CD4-positive, alpha-beta T cell (primary cell): Measurements from ENCODE around the gene OR2Y1. TPM values are rescaled to one million over a fixed set of nuclear protein-coding genes. Genes with fewer than 3 reads are reported as not detected.

Experiments
- ATAC-seq: fragments of 200-7000 bp; cut with Tn5 transposase; one replicate; pipeline ENCODE4 v1.10.0; 2022; ENCODE audit warnings: mild to moderate bottlenecking; ENCODE audit not compliant: poor library complexity
- CTCF ChIA-PET: fragments of 350-600 bp; sonication (Branson Sonifier 250); formaldehyde crosslinking; loops from one replicate; lab custom pipeline; 2021; ENCODE audit warnings: antibody characterized with exemption, inconsistent platforms; lab: Charles Lee
- POLR2A ChIA-PET: fragments of 350-600 bp; sonication (Branson Sonifier 250); formaldehyde crosslinking; loops from one replicate; lab custom pipeline; 2021; ENCODE audit warnings: antibody characterized with exemption, inconsistent platforms; lab: Charles Lee
- DNase-seq, 14 experiments: peaks; one replicate each; pipeline ENCODE4 v3.0.0-alpha.2; 2013 to 2020; ENCODE audit warnings: mixed read lengths in 2 of 14
- H3K27ac ChIP-seq, 2 donors: one replicate each; pipeline versions ENCODE4 v1.5.1 to v1.7.0; 2013; ENCODE audit warnings: low read length in 2 of 2, low read depth in 1 of 2, mild to moderate bottlenecking in 1 of 2
- H3K27me3 ChIP-seq, 2 experiments: 1 replicate in 1 of 2; 2 replicates in 1 of 2; pipeline versions ENCODE4 v1.6.1 to v1.7.0; 2013; ENCODE audit warnings: low read length in 2 of 2, control low read depth in 1 of 2, mild to moderate bottlenecking in 1 of 2, moderate library complexity in 1 of 2; ENCODE audit not compliant: insufficient read depth in 2 of 2, control insufficient read depth in 1 of 2
- H3K36me3 ChIP-seq: one replicate; pipeline ENCODE4 v1.6.1; 2013; ENCODE audit warnings: low read length, control low read depth; ENCODE audit not compliant: insufficient read depth
- H3K4me1 ChIP-seq: one replicate; pipeline ENCODE4 v1.6.1; 2013; ENCODE audit warnings: low read length, control low read depth; ENCODE audit not compliant: insufficient read depth
- H3K4me3 ChIP-seq: one replicate; pipeline ENCODE4 v1.5.1; 2013; ENCODE audit warnings: mild to moderate bottlenecking, low read length, moderate library complexity
- H3K9me3 ChIP-seq, 2 experiments: 1 replicate in 1 of 2; 2 replicates in 1 of 2; pipeline versions ENCODE4 v1.6.1 to v1.7.0; 2013; ENCODE audit warnings: low read length in 2 of 2, mild to moderate bottlenecking in 2 of 2, control low read depth in 1 of 2, moderate library complexity in 1 of 2; ENCODE audit not compliant: control insufficient read depth in 1 of 2, insufficient read depth in 1 of 2
- H3K27ac Mint-ChIP-seq: one replicate; pipeline ENCODE4 v1.8.0; 2020; ENCODE audit warnings: mixed read lengths
- H3K27me3 Mint-ChIP-seq: one replicate; pipeline ENCODE4 v1.8.0; 2021; ENCODE audit warnings: mixed read lengths
- H3K36me3 Mint-ChIP-seq: one replicate; pipeline ENCODE4 v1.8.0; 2021; ENCODE audit warnings: low read depth, mixed read lengths
- H3K4me1 Mint-ChIP-seq: one replicate; pipeline ENCODE4 v1.8.0; 2021; ENCODE audit warnings: low read depth, mixed read lengths
- H3K4me3 Mint-ChIP-seq: one replicate; pipeline ENCODE4 v1.8.0; 2020; ENCODE audit warnings: mild to moderate bottlenecking, mixed read lengths
- H3K9me3 Mint-ChIP-seq: one replicate; pipeline ENCODE4 v1.8.0; 2020; ENCODE audit warnings: mixed read lengths
- intact Hi-C, 2 experiments: fragments of 100-400 bp; cut with DNase I in 1 of 2; cut with micrococcal nuclease in 1 of 2; formaldehyde crosslinking; loops; one replicate each; pipeline versions ENCODE4 v1.15.1 to v1.9.0; 2023 to 2025; cut with DNase I, micrococcal nuclease
- total RNA-seq, 174 experiments: library from RNA in 2 of 174; stranded (reverse) in 2 of 174; gene quantifications; one replicate each; pipeline ENCODE4 v1.2.3 and lab custom pipeline; 2021 to 2026
- TF ChIP-seq, protein P1 (sequence below): fragments of 200-600 bp; IDR thresholded peaks from one replicate; pipeline ENCODE4 v1.8.0; 2022; ENCODE audit warnings: antibody characterized with exemption, mild to moderate bottlenecking

OR2Y1 gene
- total RNA-seq, 2 experiments from 2014 or later: not detected

DNA sequence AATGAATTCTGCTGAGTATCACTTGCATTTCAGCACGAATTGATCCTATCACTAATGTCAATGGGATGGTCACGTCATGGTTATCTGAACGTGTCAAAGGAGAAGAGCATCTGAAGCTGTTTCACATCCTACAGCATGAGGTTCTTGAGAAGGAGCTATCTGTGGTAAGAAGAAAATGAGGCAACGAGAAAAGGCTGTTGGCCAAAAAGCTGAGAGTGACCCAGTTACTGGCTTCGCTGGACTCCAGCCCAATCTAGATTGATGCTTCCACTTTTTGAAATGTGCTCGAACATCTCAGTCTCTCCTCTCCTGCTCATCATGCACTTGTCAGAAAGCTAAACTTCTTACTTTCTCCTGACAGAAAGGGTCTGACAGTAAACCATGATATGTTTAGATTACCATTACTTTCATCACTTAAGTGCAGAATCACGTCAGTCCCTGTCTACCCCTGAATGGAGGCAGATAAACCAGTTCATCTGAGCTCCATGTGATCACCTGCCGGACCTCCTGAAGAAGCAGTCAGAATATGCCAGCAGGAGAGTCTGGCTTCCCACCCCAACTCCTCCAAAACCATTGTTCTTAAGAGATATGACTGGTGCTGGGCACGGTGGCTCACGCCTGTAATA, 40.2 kb upstream of the OR2Y1 start:
- ChIA-PET CTCF (no interaction called here), POLR2A (no interaction called here)
- Histone ChIP-seq H3K36me3 (no peaks in the 10 kb centered on the region), H3K4me1 (peaks cover 3% of the 10 kb centered on the region), H3K9me3 (no peaks in the 10 kb centered on the region), H3K4me3 (no peak overlapping the region), H3K27ac (no peak overlapping the region), H3K27me3 (no peaks in the 10 kb centered on the region)
- TF ChIP-seq, protein P1, sequence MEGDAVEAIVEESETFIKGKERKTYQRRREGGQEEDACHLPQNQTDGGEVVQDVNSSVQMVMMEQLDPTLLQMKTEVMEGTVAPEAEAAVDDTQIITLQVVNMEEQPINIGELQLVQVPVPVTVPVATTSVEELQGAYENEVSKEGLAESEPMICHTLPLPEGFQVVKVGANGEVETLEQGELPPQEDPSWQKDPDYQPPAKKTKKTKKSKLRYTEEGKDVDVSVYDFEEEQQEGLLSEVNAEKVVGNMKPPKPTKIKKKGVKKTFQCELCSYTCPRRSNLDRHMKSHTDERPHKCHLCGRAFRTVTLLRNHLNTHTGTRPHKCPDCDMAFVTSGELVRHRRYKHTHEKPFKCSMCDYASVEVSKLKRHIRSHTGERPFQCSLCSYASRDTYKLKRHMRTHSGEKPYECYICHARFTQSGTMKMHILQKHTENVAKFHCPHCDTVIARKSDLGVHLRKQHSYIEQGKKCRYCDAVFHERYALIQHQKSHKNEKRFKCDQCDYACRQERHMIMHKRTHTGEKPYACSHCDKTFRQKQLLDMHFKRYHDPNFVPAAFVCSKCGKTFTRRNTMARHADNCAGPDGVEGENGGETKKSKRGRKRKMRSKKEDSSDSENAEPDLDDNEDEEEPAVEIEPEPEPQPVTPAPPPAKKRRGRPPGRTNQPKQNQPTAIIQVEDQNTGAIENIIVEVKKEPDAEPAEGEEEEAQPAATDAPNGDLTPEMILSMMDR: no peak
- H3K27ac Mint-ChIP-seq: no peak overlapping the region
- DNase-seq (no peak), ATAC-seq (no peak)
- no peaks in the 10 kb centered on the region for H3K27me3 Mint-ChIP-seq
- no peaks in the 10 kb centered on the region for H3K36me3 Mint-ChIP-seq
- intact Hi-C loops: loop anchor here (5.0 to 10.0 kb wide), 4 partner anchors 55 to 375 kb away; partner anchors contain the start of gene ZFP62 (in 1 of the 2)
- no peaks in the 10 kb centered on the region for H3K9me3 Mint-ChIP-seq
- H3K4me3 Mint-ChIP-seq: no peak overlapping the region
- peaks cover 17% of the 10 kb centered on the region for H3K4me1 Mint-ChIP-seq

DNA sequence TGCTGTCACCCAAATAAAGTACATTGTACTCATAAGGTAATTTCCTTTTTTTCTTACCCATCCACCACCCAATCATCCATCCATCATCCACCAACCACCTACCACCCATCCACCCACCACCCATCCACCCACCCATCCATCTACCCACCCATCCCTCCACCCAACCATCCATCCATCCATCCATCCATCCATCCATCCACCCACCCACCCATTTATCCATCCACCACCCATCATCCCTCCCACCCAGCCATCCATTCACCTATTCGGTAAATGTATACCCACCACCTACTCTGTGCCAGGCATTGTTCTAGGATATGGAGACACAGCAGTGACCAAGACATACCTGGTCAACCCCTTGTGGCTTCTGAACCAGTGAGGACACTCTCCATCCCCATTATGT, 37.6 kb upstream of the OR2Y1 start:
- ChIA-PET POLR2A (no interaction called here), CTCF (no interaction called here)
- Histone ChIP-seq H3K9me3 (peaks cover 3% of the 10 kb centered on the region in 2 experiments), H3K4me3 (no peak overlapping the region), H3K27ac (no peak overlapping the region), H3K4me1 (no peaks in the 10 kb centered on the region), H3K27me3 (peaks cover 0 to 5% of the 10 kb centered on the region in 2 experiments), H3K36me3 (no peaks in the 10 kb centered on the region)
- Mint-ChIP-seq H3K27ac (no peak overlapping the region), H3K36me3 (no peaks in the 10 kb centered on the region), H3K4me1 (peaks cover 3% of the 10 kb centered on the region), H3K4me3 (no peak overlapping the region), H3K27me3 (peaks cover 18% of the 10 kb centered on the region), H3K9me3 (peaks cover 4% of the 10 kb centered on the region)
- no peak for ATAC-seq
- TF ChIP-seq, protein P1: no peak
- DNase-seq: no peak
- intact Hi-C loops: no loop called here

DNA sequence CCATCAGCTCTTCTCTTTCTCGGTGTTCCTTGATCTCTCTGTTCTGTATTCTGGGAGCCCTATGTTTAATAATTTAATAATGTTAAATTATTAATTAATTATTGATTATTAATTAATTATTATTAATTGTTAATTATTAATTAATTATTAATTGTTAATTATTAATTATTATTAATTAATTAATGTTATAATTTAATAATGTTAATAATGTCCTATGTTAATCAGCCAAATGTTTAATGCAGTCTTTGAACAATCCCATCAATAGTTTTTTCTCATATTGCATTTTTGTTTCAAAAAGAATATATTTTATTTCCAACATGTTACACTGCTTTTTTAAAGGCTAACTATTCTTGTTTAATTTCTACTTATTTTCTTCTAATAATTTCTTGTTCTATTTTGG, 36.5 kb upstream of the OR2Y1 start:
- POLR2A ChIA-PET: no interaction called here

More for the DNA sequence above, 36.5 kb upstream of the OR2Y1 start:
- H3K9me3 ChIP-seq: peaks cover 9 to 11% of the 10 kb centered on the region in 2 experiments
- Mint-ChIP-seq H3K27ac (no peak overlapping the region), H3K27me3 (peaks cover 18% of the 10 kb centered on the region), H3K4me1 (no peaks in the 10 kb centered on the region), H3K36me3 (no peaks in the 10 kb centered on the region), H3K9me3 (peaks cover 8% of the 10 kb centered on the region), H3K4me3 (no peak overlapping the region)
- TF ChIP-seq, protein P1: no peak
- peaks cover 0 to 5% of the 10 kb centered on the region in 2 experiments for H3K27me3 ChIP-seq
- no peaks in the 10 kb centered on the region for H3K36me3 ChIP-seq
- ATAC-seq: no peak
- H3K4me1 ChIP-seq: no peaks in the 10 kb centered on the region
- H3K27ac ChIP-seq: no peak overlapping the region
- CTCF ChIA-PET: no interaction called here
- intact Hi-C loops: no loop called here
- no peak overlapping the region for H3K4me3 ChIP-seq
- DNase-seq: no peak
